GM19193 (cell line): Measurements from ENCODE around the gene COPS7A.

Experiments
- POLR2A ChIP-seq: IDR thresholded peaks from 4 replicates; pipeline ENCODE4 v1.6.1; 2011; ENCODE audit not compliant: insufficient read depth, insufficient read length; ENCODE audit errors: extremely low read depth

The COPS7A gene

GRCh38 chr12:6757028-6757690, 33.3 kb downstream of the COPS7A start:
- TF ChIP-seq POLR2A: no peak

- no peak for TF ChIP-seq POLR2A
These were observed 34.8 kb downstream of the COPS7A start for GRCh38 chr12:6758506-6759095.

GRCh38 chr12:6759741-6760140, 35.9 kb downstream of the COPS7A start:
- no peak for TF ChIP-seq POLR2A

DNA sequence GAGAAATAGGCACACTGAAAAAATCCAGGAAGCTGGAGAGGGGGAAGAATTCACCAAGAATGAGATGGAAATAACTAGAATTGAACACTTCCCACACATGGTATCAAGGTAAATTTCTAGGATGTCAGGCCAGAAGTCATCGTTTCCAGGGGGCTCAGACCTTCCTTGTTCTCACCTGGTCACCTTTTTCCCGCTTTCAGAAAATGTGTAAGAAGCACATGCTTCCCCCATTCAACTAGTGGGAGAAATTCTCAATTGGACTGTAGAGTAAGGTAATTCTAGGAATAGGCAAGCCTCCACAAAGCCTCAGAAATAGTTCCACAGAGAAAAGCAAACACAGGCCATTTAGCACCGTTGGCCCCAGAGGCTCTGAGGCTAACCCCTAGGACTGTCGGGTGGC, 39.5 kb downstream of the COPS7A start:
- TF ChIP-seq POLR2A: no peak

GRCh38 chr12:6764011-6764828, 40.4 kb downstream of the COPS7A start:
- TF ChIP-seq POLR2A: peak; percentile 37

GRCh38 chr12:6765048-6765633, 41.3 kb downstream of the COPS7A start:
- no peak for TF ChIP-seq POLR2A

- peak; percentile 83 for TF ChIP-seq POLR2A
These were observed 42.1 kb downstream of the COPS7A start, which contains the start of gene PTMS for GRCh38 chr12:6765634-6766581. PTMS (plus strand) TSS chr12:6766363; CDS start chr12:6766706, 343 bp downstream.

DNA sequence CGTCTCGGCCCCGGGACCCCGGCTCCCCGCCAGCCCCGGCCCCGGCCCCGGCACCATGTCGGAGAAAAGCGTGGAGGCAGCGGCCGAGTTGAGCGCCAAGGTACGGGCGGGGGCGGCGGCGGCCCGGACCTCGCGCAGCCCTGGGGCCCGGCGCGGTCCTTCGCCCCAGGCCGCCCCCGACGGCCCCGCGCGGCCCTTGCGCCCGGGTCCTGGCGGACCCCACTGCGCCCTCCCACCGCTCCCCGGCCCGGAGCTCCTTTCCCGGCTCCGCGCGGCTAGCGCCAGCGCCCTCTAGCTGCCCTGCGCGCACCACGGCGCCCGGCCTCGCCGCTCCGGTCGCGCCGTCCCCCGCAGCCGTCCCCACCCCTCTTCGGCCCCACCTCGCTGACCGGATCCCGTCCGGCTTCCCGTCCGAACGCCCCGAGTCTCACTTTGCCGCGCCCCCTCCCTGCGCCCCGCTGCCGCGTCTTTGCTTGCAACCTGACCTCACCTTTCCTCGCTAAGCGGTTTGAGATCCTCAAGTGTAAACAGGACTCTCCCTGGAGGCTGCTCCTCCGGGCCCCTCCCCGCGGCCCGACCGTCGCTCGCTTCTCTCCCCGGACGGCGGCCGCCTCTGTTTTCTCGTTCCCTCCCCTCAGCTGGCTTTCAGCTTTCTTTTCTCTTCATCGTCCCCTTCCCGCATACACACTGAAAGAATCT, 43.0 kb downstream of the COPS7A start:
- TF ChIP-seq POLR2A: no peak

- no peak for TF ChIP-seq POLR2A
These were observed 43.8 kb downstream of the COPS7A start for GRCh38 chr12:6767353-6768319.

GRCh38 chr12:6768437-6768914, 44.6 kb downstream of the COPS7A start:
- TF ChIP-seq POLR2A: no peak

DNA sequence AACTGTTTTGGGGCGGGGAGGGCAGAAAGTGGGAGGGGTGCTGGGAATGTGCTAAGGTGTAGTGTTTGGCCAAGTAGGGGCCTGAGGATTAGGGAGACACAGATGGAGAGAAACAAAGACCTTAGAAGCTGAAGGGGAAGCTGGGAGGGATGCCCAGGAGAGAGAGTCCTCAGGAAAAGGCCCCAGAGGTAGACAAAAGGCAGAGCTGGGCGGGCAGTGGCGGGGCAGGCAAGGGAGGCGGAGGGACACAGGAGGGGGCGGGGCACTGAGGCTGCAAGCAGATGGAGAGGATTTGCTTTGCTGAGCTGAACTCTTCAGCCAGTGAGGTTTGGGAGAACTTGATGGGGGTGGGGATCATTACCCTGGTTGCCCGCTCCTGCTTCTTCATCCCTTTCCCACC, 45.1 kb downstream of the COPS7A start:
- no peak for TF ChIP-seq POLR2A

DNA sequence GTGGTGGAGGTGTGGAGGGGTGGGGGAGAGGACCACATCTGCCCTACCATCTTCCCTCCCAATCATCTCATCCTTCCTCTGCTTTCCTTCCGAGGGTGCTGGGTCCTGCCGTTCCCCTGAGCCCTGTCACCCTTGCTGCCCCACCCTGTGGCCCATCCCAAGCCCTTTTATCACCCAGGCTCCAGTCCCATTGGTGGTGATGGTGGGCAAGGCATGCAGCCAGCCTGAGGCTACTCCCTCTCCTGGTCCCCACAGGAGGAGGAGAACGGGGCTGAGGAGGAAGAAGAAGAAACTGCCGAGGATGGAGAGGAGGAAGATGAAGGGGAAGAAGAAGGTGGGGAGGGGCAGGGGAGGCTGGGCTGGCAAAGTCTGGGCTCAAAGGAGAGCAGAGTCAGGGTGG, 45.8 kb downstream of the COPS7A start:
- TF ChIP-seq POLR2A: no peak

- TF ChIP-seq POLR2A: no peak
These were observed 46.2 kb downstream of the COPS7A start for GRCh38 chr12:6770094-6770493.

DNA sequence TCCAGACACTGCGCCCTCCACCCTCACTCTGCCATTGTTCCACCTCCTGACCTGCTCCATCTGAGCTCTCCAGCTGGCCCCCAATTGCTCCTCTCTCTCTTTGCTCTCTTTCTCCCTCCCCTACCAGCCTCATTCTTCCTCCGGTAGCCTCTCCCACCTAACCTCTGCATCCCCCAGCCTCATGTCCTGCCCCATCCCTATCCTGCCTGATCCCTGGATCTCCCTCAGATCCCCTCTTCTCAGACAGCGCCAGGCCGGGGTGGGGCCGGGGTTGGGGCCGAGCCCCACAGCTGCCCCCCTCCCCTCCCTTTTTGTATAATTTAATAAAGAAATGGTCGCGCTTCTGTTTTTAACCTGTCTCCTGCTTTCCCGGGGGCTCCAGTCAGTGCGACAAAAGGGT, 46.8 kb downstream of the COPS7A start:
- no peak for TF ChIP-seq POLR2A
